Thoracic aorta (tissue), 2 donors: ENCODE data around the gene TTC9B. TPM values are rescaled to one million over a fixed set of nuclear protein-coding genes. Genes with fewer than 3 reads are reported as not detected.
"Not testable (repeated sequence)": the region's sequence is repeated elsewhere in the genome, so short reads cannot be mapped to it uniquely, and the experiment has no call there.

Source experiments
- ATAC-seq: fragments of 150-250 bp; one replicate; pipeline ENCODE4 v1.8.0; 2017; ENCODE audit warnings: low read depth; ENCODE audit not compliant: insufficient number of reproducible peaks, low FRiP score
- DNase-seq: peaks from one replicate; pipeline ENCODE4 v3.0.0-alpha.2; 2020; ENCODE audit warnings: low spot score
- H3K27ac ChIP-seq, 2 donors: fragments of 200-600 bp; sonication (generic); 1 replicate in 1 of 2; 2 replicates in 1 of 2; pipeline ENCODE4 v1.5.1; 2016; ENCODE audit warnings: mild to moderate bottlenecking in 2 of 2, moderate library complexity in 2 of 2
- H3K27me3 ChIP-seq: fragments of 200-600 bp; sonication (generic); replicated peaks from 2 replicates; pipeline ENCODE4 v1.6.0; 2016; ENCODE audit warnings: mild to moderate bottlenecking; ENCODE audit not compliant: insufficient read depth
- H3K36me3 ChIP-seq: fragments of 200-600 bp; sonication (generic); one replicate; pipeline ENCODE4 v1.5.1; 2016
- H3K4me1 ChIP-seq, 2 donors: fragments of 200-600 bp; sonication (generic); 1 replicate in 1 of 2; 2 replicates in 1 of 2; pipeline versions ENCODE4 v1.5.1 to v1.6.0; 2016; ENCODE audit warnings: low read depth in 2 of 2, mild to moderate bottlenecking in 1 of 2; ENCODE audit not compliant: control insufficient read depth in 1 of 2
- H3K4me3 ChIP-seq: fragments of 200-600 bp; sonication (generic); 2 replicates; pipeline ENCODE4 v1.5.1; 2016; ENCODE audit warnings: mild to moderate bottlenecking
- H3K9me3 ChIP-seq: fragments of 200-600 bp; sonication (generic); 2 replicates; pipeline ENCODE4 v1.5.1; 2016
- total RNA-seq, 2 donors: library from RNA; depleted of rRNA; stranded (reverse); fragments of >200 nt; gene quantifications; one replicate each; pipeline versions ENCODE4 v1.1.0 to v1.2.3, GENCODE V29; 2016
- TF ChIP-seq, protein P1 (sequence below): fragments of 200-600 bp; sonication (generic); IDR thresholded peaks from one replicate; pipeline ENCODE4 v1.5.1; 2019; ENCODE audit warnings: antibody characterized with exemption

Gene TTC9B
- total RNA-seq, 2 donors from 2014 or later, result not detected

- Histone ChIP-seq H3K36me3 (no peaks in the 10 kb centered on the region), H3K27ac (no peak overlapping the region), H3K4me3 (no peak overlapping the region), H3K9me3 (no peaks in the 10 kb centered on the region), H3K27me3 (no peaks in the 10 kb centered on the region), H3K4me1 (no peaks in the 10 kb centered on the region)
- ATAC-seq, result no peak
- TF ChIP-seq, protein P1, sequence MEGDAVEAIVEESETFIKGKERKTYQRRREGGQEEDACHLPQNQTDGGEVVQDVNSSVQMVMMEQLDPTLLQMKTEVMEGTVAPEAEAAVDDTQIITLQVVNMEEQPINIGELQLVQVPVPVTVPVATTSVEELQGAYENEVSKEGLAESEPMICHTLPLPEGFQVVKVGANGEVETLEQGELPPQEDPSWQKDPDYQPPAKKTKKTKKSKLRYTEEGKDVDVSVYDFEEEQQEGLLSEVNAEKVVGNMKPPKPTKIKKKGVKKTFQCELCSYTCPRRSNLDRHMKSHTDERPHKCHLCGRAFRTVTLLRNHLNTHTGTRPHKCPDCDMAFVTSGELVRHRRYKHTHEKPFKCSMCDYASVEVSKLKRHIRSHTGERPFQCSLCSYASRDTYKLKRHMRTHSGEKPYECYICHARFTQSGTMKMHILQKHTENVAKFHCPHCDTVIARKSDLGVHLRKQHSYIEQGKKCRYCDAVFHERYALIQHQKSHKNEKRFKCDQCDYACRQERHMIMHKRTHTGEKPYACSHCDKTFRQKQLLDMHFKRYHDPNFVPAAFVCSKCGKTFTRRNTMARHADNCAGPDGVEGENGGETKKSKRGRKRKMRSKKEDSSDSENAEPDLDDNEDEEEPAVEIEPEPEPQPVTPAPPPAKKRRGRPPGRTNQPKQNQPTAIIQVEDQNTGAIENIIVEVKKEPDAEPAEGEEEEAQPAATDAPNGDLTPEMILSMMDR, result no peak
- no peak for DNase-seq
Measured at GRCh38 chr19:40177286-40178070, 40.7 kb downstream of the TTC9B start.

DNA sequence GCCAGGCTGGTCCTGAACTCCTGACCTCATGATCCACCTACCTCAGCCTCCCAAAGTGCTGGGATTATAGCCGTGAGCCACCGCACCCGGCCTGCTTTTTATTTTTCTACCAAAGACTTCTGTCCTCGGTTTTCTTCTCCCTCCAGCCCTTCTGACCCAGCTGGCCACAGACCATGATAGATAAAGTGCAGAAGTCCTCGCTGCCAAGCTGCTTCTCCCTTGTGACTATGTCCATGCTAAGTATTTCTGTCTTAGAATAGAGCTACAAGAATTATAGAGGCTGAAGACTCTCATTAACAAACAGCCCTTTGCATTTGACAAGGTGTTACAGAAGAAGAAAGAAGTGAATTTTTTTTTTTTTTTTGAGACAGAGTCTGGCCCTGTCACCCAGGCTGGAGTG, 42.4 kb downstream of the TTC9B start:
- H3K27me3 ChIP-seq, result no peaks in the 10 kb centered on the region
- TF ChIP-seq, protein P1, result no peak
- ATAC-seq (no peak), DNase-seq (no peak)
- H3K27ac ChIP-seq, result no peak overlapping the region
- H3K36me3 ChIP-seq, result no peaks in the 10 kb centered on the region
- H3K4me3 ChIP-seq, result no peak overlapping the region
- no peaks in the 10 kb centered on the region for H3K4me1 ChIP-seq
- H3K9me3 ChIP-seq, result no peaks in the 10 kb centered on the region

DNA sequence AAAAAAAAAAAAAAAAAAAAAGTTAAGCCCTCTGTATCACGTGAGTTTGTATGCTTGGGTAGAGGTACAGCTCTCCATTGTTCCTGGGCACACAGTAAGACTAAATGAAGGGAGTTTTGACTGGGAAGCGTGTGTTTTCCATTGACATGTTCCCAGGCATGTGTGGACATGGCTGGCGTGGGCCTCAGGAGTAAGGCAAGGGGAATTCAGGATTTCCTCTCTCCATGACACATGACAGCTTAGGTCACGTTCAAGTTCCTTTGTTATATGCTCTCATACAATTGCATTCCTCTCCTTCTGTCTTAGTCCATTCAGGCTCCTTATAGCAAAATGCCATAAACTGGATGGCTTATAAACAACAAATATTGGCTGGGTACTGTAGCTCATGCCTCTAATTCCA, 44.1 kb downstream of the TTC9B start:
- ATAC-seq (no peak), DNase-seq (no peak)
- Histone ChIP-seq H3K27me3 (no peaks in the 10 kb centered on the region), H3K27ac (no peak overlapping the region), H3K36me3 (no peaks in the 10 kb centered on the region), H3K4me3 (no peak overlapping the region), H3K4me1 (no peaks in the 10 kb centered on the region), H3K9me3 (no peaks in the 10 kb centered on the region)
- TF ChIP-seq, protein P1, result no peak

GRCh38 chr19:40171293-40171692, 46.9 kb downstream of the TTC9B start:
- not testable (repeated sequence) for H3K4me3 ChIP-seq, DNase-seq, H3K27me3 ChIP-seq, ATAC-seq, H3K36me3 ChIP-seq, H3K27ac ChIP-seq, H3K9me3 ChIP-seq, H3K4me1 ChIP-seq

- H3K4me3 ChIP-seq, H3K4me1 ChIP-seq, H3K27me3 ChIP-seq, H3K27ac ChIP-seq, H3K9me3 ChIP-seq, H3K36me3 ChIP-seq, DNase-seq, ATAC-seq: not testable (repeated sequence)
Measured at GRCh38 chr19:40170303-40170989, 47.7 kb downstream of the TTC9B start.

- not testable (repeated sequence) for ATAC-seq, H3K36me3 ChIP-seq, DNase-seq, H3K4me3 ChIP-seq, H3K9me3 ChIP-seq, H3K4me1 ChIP-seq, H3K27ac ChIP-seq, H3K27me3 ChIP-seq
Measured at GRCh38 chr19:40169482-40170302, 48.5 kb downstream of the TTC9B start.

Other genes with a start within 250 kb of the TTC9B start
- gene PSMC4, start 247.2 kb downstream of the TTC9B start, total RNA-seq, result 10 to 100 TPM; 71.1 to 93.1 TPM
- gene ZNF546, start 221.3 kb downstream of the TTC9B start, total RNA-seq, result 1 to 10 TPM; 5.8 to 8.5 TPM
- 10 to 100 TPM; 21.2 to 25.3 TPM for gene ZNF780B, start 162.2 kb downstream of the TTC9B start, total RNA-seq
- 10 to 100 TPM in 1 of 2 donors, 1 to 10 TPM in 1; 8.9 to 17.7 TPM for gene ZNF780A, start 127.4 kb downstream of the TTC9B start, total RNA-seq
- gene MAP3K10, start 27.0 kb downstream of the TTC9B start, total RNA-seq, result 10 to 100 TPM; 30.2 to 32.5 TPM
- 1 to 10 TPM in 1 of 2 donors, not detected in 1; 1.6 TPM for gene CCNP, start 8.3 kb upstream of the TTC9B start, total RNA-seq
- gene AKT2, start 67.0 kb upstream of the TTC9B start, total RNA-seq, result 100 to 1,000 TPM in 1 of 2 donors, 10 to 100 TPM in 1; 94.5 to 138 TPM
- gene C19orf47, start 130.0 kb upstream of the TTC9B start, total RNA-seq, result 10 to 100 TPM; 20.2 to 34.2 TPM
- 100 to 1,000 TPM; 386 to 531 TPM for gene PLD3, start 130.3 kb upstream of the TTC9B start, total RNA-seq
- gene HIPK4, start 171.8 kb upstream of the TTC9B start, total RNA-seq, result not detected
- 1 to 10 TPM; 3.7 to 7.3 TPM for gene PRX, start 195.0 kb upstream of the TTC9B start, total RNA-seq
- gene SERTAD1, start 207.6 kb upstream of the TTC9B start, total RNA-seq, result 10 to 100 TPM; 22.7 to 42.3 TPM
- 10 to 100 TPM; 12.3 to 19.4 TPM for gene SERTAD3, start 226.0 kb upstream of the TTC9B start, total RNA-seq
- gene BLVRB, start 247.4 kb upstream of the TTC9B start, total RNA-seq, result 100 to 1,000 TPM in 1 of 2 donors, 10 to 100 TPM in 1; 97.4 to 229 TPM
- gene SPTBN4, start 248.6 kb upstream of the TTC9B start, total RNA-seq, result 1 to 10 TPM; 2.0 to 7.0 TPM